GM18502 (cell line): Measurements from ENCODE around the gene PHLDB1.

ENCODE experiments used
- ATAC-seq: cut with Tn5 transposase; IDR thresholded peaks from one replicate; pipeline ENCODE4 v1.9.1; 2021; ENCODE audit warnings: mild to moderate bottlenecking; ENCODE audit not compliant: unreplicated experiment, poor library complexity

PHLDB1 gene

GRCh38 chr11:118635642-118636041 lies 28.2 kb downstream of the PHLDB1 start:
- ATAC-seq = no peak

GRCh38 chr11:118636569-118637290 lies 29.3 kb downstream of the PHLDB1 start:
- no peak for ATAC-seq

GRCh38 chr11:118638726-118639125 lies 31.3 kb downstream of the PHLDB1 start:
- ATAC-seq = no peak

GRCh38 chr11:118639899-118640298 lies 32.5 kb downstream of the PHLDB1 start:
- ATAC-seq = no peak

GRCh38 chr11:118640332-118641154 lies 33.1 kb downstream of the PHLDB1 start:
- ATAC-seq = no peak

- ATAC-seq = no peak
These were observed 34.1 kb downstream of the PHLDB1 start for GRCh38 chr11:118641397-118642019.

- ATAC-seq = no peak
These were observed 36.0 kb downstream of the PHLDB1 start for GRCh38 chr11:118643142-118643994.

GRCh38 chr11:118643995-118644345 lies 36.6 kb downstream of the PHLDB1 start:
- no peak for ATAC-seq

- no peak for ATAC-seq
These were observed 37.1 kb downstream of the PHLDB1 start for GRCh38 chr11:118644496-118644895.

GRCh38 chr11:118645066-118645715 lies 37.8 kb downstream of the PHLDB1 start:
- no peak for ATAC-seq

- no peak for ATAC-seq
These were observed 39.0 kb downstream of the PHLDB1 start for GRCh38 chr11:118646393-118646792.

- no peak for ATAC-seq
These were observed 40.9 kb downstream of the PHLDB1 start for GRCh38 chr11:118648291-118648690.

GRCh38 chr11:118649941-118650340 lies 42.5 kb downstream of the PHLDB1 start:
- ATAC-seq = no peak

GRCh38 chr11:118650366-118650765 lies 43.0 kb downstream of the PHLDB1 start:
- ATAC-seq = no peak

GRCh38 chr11:118651820-118652219 lies 44.4 kb downstream of the PHLDB1 start:
- no peak for ATAC-seq

- ATAC-seq = no peak
These were observed 45.3 kb downstream of the PHLDB1 start for GRCh38 chr11:118652681-118653181.

GRCh38 chr11:118653684-118654390 lies 46.4 kb downstream of the PHLDB1 start:
- no peak for ATAC-seq

GRCh38 chr11:118655486-118656190 lies 48.2 kb downstream of the PHLDB1 start:
- ATAC-seq = no peak
